ENCODE results near the gene MYO7A. TPM values are rescaled to one million over a fixed set of nuclear protein-coding genes. Genes with fewer than 3 reads are reported as not detected.

The MYO7A gene
- total and polyA plus RNA-seq, 2 donors (not counting 3 experiments of a cell fraction or from before 2014, with no cell fraction given): 1.3 to 3.6 TPM

DNA sequence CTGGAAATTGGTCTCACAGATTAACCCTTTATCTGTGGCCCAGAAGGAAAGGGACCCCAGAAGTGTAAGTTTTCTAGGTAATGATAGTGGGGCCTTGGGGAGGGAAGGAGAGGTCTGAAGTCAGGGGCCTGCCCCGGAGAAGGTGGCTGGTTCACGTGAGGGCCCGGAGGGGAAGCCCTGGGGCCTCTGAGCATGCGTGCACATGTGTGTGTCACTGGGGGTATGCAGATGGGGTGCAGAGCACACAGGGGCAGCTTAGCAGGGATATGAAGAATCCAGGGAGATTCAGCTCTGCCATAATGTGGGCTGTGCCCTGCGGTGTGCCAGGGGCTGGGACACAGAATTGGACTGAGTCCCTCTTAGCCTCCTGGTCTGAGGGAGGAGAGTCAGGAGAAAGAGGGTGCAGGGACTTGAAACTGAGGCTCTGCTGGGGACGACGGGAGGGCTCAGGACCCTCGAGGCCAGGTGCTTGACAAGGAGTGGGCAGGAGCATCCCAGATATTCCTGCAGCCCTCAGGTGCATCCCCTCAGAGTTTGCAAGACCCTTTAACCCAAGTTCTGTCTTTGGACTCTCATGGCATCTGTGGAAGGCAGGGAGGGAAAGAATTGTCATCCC is 15.5 kb downstream of the MYO7A start:
- no peak for FAIRE-seq
- Histone ChIP-seq H3K4me3 (replicated peaks in 1 of 3; ENCODE audit: insufficient read depth in 1 of 3, low read depth in 1 of 3, low read length in 3 of 3) (no peak overlapping the region), H3K79me2 (ENCODE audit: control insufficient read depth, insufficient read depth, low read length) (no peaks in the 10 kb centered on the region), H3K9me3 (replicated peaks; ENCODE audit: control insufficient read depth, insufficient read depth, low read length) (no peaks in the 10 kb centered on the region), H3K4me1 (ENCODE audit: control insufficient read depth, extremely low read depth, insufficient read depth, low read length) (peaks cover 8% of the 10 kb centered on the region), H3K27ac (ENCODE audit: insufficient read depth, low read depth, low read length) (no peak overlapping the region), H3K9me1 (replicated peaks; ENCODE audit: control insufficient read depth, extremely low read depth, insufficient read depth, low read length) (no peaks in the 10 kb centered on the region), H4K20me1 (replicated peaks; ENCODE audit: control insufficient read depth, extremely low read depth, insufficient read depth, low read length) (no peaks in the 10 kb centered on the region), H2AFZ (ENCODE audit: low read depth, low read length) (no peak overlapping the region), H3K27me3 (ENCODE audit: control insufficient read depth in 2 of 2, insufficient read depth in 2 of 2, low read length in 2 of 2) (peaks cover 0 to 3% of the 10 kb centered on the region in 2 experiments), H3K36me3 (ENCODE audit: control insufficient read depth in 2 of 2, extremely low read depth in 1 of 2, insufficient read depth in 2 of 2, low read length in 2 of 2) (no peaks in the 10 kb centered on the region), H3K4me2 (ENCODE audit: insufficient read depth, low read length) (no peak overlapping the region), H3K9ac (replicated peaks; ENCODE audit: extremely low read depth, insufficient read depth, low read length) (no peak overlapping the region)
- dilution Hi-C loops (cut with MboI; ENCODE audit: extremely low pct_ligation_motif_present, low sequenced_read_pairs): no loop called here
- DNase-seq (ENCODE audit: low read depth, low spot score): no peak
- POLR2A ChIA-PET: no interaction called here
- intact Hi-C loops (cut with micrococcal nuclease): no loop called here
- BruUV-seq (replicated peaks): no TSS peak
- CTCF ChIA-PET: interaction anchor here (1.2 to 1.4 kb wide), 2 partner anchors 17 to 29 kb away, joined by 4 read pairs; no protein-coding TSS in a partner anchor
- TF ChIP-seq JUN (IDR thresholded peaks at IDR 0.05; ENCODE audit: borderline replicate concordance, insufficient read depth, insufficient read length, low read depth): no peak

DNA sequence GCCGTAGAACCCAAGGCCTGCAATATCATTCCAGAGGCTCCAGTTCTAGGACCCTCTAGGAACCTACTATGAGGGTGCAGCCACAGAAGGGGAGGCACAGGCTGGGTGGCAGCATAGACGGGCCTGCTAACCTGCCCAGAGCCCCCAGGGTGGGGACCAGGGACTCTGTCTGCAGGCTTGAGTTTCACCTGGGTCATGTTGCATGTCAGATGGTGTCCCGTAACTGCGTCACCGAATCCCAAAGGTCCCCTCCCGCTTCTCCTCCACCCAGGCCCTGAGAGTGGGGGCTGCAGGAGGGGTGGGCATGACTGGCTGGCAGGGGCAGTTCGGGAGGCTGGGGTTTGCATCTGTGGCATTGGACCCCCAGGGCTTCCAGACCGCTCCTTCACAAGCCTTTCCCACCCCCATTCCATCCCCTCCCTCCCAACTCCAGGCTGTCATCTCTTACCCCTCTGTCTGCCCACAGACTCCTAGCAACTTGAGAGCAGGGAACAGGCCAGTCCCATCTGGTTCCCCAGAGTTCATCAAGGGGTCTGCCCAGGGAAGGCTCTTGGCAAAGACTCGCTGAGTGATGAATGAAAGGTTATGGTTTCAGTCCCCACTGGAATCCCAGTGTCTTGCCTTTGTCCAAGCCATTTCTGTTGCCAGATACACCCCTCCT is 16.3 kb downstream of the MYO7A start:
- intact Hi-C loops (cut with micrococcal nuclease) (no loop called here), dilution Hi-C loops (cut with MboI; ENCODE audit: extremely low pct_ligation_motif_present, low sequenced_read_pairs) (no loop called here)
- no peaks in the 10 kb centered on the region for H3K9me1 ChIP-seq (replicated peaks; ENCODE audit: control insufficient read depth, extremely low read depth, insufficient read depth, low read length)
- no peak overlapping the region for H3K9ac ChIP-seq (replicated peaks; ENCODE audit: extremely low read depth, insufficient read depth, low read length)
- DNase-seq (ENCODE audit: low read depth, low spot score) (no peak), FAIRE-seq (no peak)
- H3K27ac ChIP-seq (ENCODE audit: insufficient read depth, low read depth, low read length): no peak overlapping the region
- CTCF ChIA-PET: interaction anchor here (1.2 to 1.4 kb wide), 2 partner anchors 17 to 30 kb away, joined by 4 read pairs; no protein-coding TSS in a partner anchor
- peaks cover 0 to 3% of the 10 kb centered on the region in 2 experiments for H3K27me3 ChIP-seq (ENCODE audit: control insufficient read depth in 2 of 2, insufficient read depth in 2 of 2, low read length in 2 of 2)
- TF ChIP-seq MYC (IDR thresholded peaks at IDR 0.05; ENCODE audit: low read depth, low read length): no peak
- TF ChIP-seq POLR2A (IDR thresholded peaks at IDR 0.05; ENCODE audit: low read depth, low read length): no peak
- TF ChIP-seq FOS (IDR thresholded peaks at IDR 0.05; ENCODE audit: borderline replicate concordance, insufficient read depth, low read length): no peak
- TF ChIP-seq POLR2AphosphoS5 (IDR thresholded peaks at IDR 0.05; ENCODE audit: insufficient read depth, low read depth, low read length): no peak
- TF ChIP-seq, protein P1, sequence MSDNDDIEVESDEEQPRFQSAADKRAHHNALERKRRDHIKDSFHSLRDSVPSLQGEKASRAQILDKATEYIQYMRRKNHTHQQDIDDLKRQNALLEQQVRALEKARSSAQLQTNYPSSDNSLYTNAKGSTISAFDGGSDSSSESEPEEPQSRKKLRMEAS (IDR thresholded peaks at IDR 0.05; ENCODE audit: insufficient read depth, insufficient read length): no peak
- no peak for TF ChIP-seq GATA2 (IDR thresholded peaks at IDR 0.05; ENCODE audit: insufficient read depth, insufficient read length, low read depth, low read length)
- TF ChIP-seq EZH2 (IDR thresholded peaks at IDR 0.05; ENCODE audit: borderline replicate concordance, low read depth, low read length, severe bottlenecking): no peak
- TF ChIP-seq, protein P2, sequence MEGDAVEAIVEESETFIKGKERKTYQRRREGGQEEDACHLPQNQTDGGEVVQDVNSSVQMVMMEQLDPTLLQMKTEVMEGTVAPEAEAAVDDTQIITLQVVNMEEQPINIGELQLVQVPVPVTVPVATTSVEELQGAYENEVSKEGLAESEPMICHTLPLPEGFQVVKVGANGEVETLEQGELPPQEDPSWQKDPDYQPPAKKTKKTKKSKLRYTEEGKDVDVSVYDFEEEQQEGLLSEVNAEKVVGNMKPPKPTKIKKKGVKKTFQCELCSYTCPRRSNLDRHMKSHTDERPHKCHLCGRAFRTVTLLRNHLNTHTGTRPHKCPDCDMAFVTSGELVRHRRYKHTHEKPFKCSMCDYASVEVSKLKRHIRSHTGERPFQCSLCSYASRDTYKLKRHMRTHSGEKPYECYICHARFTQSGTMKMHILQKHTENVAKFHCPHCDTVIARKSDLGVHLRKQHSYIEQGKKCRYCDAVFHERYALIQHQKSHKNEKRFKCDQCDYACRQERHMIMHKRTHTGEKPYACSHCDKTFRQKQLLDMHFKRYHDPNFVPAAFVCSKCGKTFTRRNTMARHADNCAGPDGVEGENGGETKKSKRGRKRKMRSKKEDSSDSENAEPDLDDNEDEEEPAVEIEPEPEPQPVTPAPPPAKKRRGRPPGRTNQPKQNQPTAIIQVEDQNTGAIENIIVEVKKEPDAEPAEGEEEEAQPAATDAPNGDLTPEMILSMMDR (IDR thresholded peaks at IDR 0.05; ENCODE audit: extremely low read depth in 1 of 2, insufficient read depth in 1 of 2, low read depth in 1 of 2, low read length in 2 of 2): no peak
- no peak for TF ChIP-seq JUN (IDR thresholded peaks at IDR 0.05; ENCODE audit: borderline replicate concordance, insufficient read depth, insufficient read length, low read depth)
- no peak overlapping the region for H3K4me3 ChIP-seq (replicated peaks in 1 of 3; ENCODE audit: insufficient read depth in 1 of 3, low read depth in 1 of 3, low read length in 3 of 3)
- no TSS peak for BruUV-seq (replicated peaks)
- H3K36me3 ChIP-seq (ENCODE audit: control insufficient read depth in 2 of 2, extremely low read depth in 1 of 2, insufficient read depth in 2 of 2, low read length in 2 of 2): no peaks in the 10 kb centered on the region
- no peaks in the 10 kb centered on the region for H3K79me2 ChIP-seq (ENCODE audit: control insufficient read depth, insufficient read depth, low read length)
- POLR2A ChIA-PET: no interaction called here
- no peak overlapping the region for H3K4me2 ChIP-seq (ENCODE audit: insufficient read depth, low read length)
- H3K9me3 ChIP-seq (replicated peaks; ENCODE audit: control insufficient read depth, insufficient read depth, low read length): no peaks in the 10 kb centered on the region
- H2AFZ ChIP-seq (ENCODE audit: low read depth, low read length): no peak overlapping the region
- H3K4me1 ChIP-seq (ENCODE audit: control insufficient read depth, extremely low read depth, insufficient read depth, low read length): peaks cover 8% of the 10 kb centered on the region
- H4K20me1 ChIP-seq (replicated peaks; ENCODE audit: control insufficient read depth, extremely low read depth, insufficient read depth, low read length): no peaks in the 10 kb centered on the region

Data from endothelial cell of umbilical vein (primary cell).